ENCODE data around the gene CACNA1G. TPM values are rescaled to one million over a fixed set of nuclear protein-coding genes. Genes with fewer than 3 reads are reported as not detected.

CACNA1G gene
- total and polyA plus RNA-seq, 2 donors (not counting 1 experiment from before 2014, with no cell fraction given): 0.08 to 0.99 TPM

- no peak for DNase-seq (ENCODE audit: low read depth in 2 of 2)
- H4K20me1 ChIP-seq (ENCODE audit: control insufficient read depth, extremely low read depth, insufficient read depth, low read length): no peaks in the 10 kb centered on the region
- no peak overlapping the region for H3K4me3 ChIP-seq (replicated peaks in 1 of 4; ENCODE audit: control extremely low read depth in 1 of 4, insufficient read depth in 1 of 4, low read depth in 3 of 4, low read length in 4 of 4)
- no peak overlapping the region for H3K4me2 ChIP-seq (ENCODE audit: extremely low read depth, insufficient read depth, low read length)
- TF ChIP-seq CTCF (conservative IDR thresholded peaks at IDR 0.05 in 1 of 2, IDR thresholded peaks at IDR 0.05 in 1 of 2; ENCODE audit: low read depth in 1 of 2, low read length in 2 of 2) (no peak), EZH2 (IDR thresholded peaks at IDR 0.05; ENCODE audit: low read length, missing control alignments) (no peak)
- no peak overlapping the region for H3K9ac ChIP-seq (ENCODE audit: insufficient read depth, low read length)
- H3K36me3 ChIP-seq (ENCODE audit: control insufficient read depth, insufficient read depth, low read length): no peaks in the 10 kb centered on the region
- H3K4me1 ChIP-seq (ENCODE audit: control insufficient read depth, extremely low read depth, insufficient read depth, low read length): peaks cover 2% of the 10 kb centered on the region
- H3K9me3 ChIP-seq (ENCODE audit: control insufficient read depth, insufficient read depth, low read depth, low read length): no peaks in the 10 kb centered on the region
- no peak overlapping the region for H2AFZ ChIP-seq (ENCODE audit: low read length)
- H3K79me2 ChIP-seq (ENCODE audit: control insufficient read depth, insufficient read depth, low read length): no peaks in the 10 kb centered on the region
- no peak overlapping the region for H3K27ac ChIP-seq (ENCODE audit: insufficient read depth, low read length)
- H3K27me3 ChIP-seq (ENCODE audit: control insufficient read depth, insufficient read depth, low read length): no peaks in the 10 kb centered on the region
Observed at GRCh38 chr17:50588391-50589049, 28.0 kb downstream of the CACNA1G start.

- Histone ChIP-seq H2AFZ (ENCODE audit: low read length) (no peak overlapping the region), H3K4me3 (replicated peaks in 1 of 4; ENCODE audit: control extremely low read depth in 1 of 4, insufficient read depth in 1 of 4, low read depth in 3 of 4, low read length in 4 of 4) (no peak overlapping the region), H3K36me3 (ENCODE audit: control insufficient read depth, insufficient read depth, low read length) (no peaks in the 10 kb centered on the region), H3K9ac (ENCODE audit: insufficient read depth, low read length) (no peak overlapping the region), H3K4me1 (ENCODE audit: control insufficient read depth, extremely low read depth, insufficient read depth, low read length) (peaks cover 2% of the 10 kb centered on the region), H3K9me3 (ENCODE audit: control insufficient read depth, insufficient read depth, low read depth, low read length) (no peaks in the 10 kb centered on the region), H4K20me1 (ENCODE audit: control insufficient read depth, extremely low read depth, insufficient read depth, low read length) (no peaks in the 10 kb centered on the region), H3K27me3 (ENCODE audit: control insufficient read depth, insufficient read depth, low read length) (no peaks in the 10 kb centered on the region), H3K4me2 (ENCODE audit: extremely low read depth, insufficient read depth, low read length) (no peak overlapping the region), H3K79me2 (ENCODE audit: control insufficient read depth, insufficient read depth, low read length) (no peaks in the 10 kb centered on the region), H3K27ac (ENCODE audit: insufficient read depth, low read length) (no peak overlapping the region)
- peak; percentile 15 to 38 for DNase-seq (ENCODE audit: low read depth in 2 of 2)
- TF ChIP-seq CTCF (conservative IDR thresholded peaks at IDR 0.05 in 1 of 2, IDR thresholded peaks at IDR 0.05 in 1 of 2; ENCODE audit: low read depth in 1 of 2, low read length in 2 of 2) (no peak), EZH2 (IDR thresholded peaks at IDR 0.05; ENCODE audit: low read length, missing control alignments) (no peak)
Observed at GRCh38 chr17:50589095-50589705, 28.7 kb downstream of the CACNA1G start.

GRCh38 chr17:50590946-50591737 lies 30.6 kb downstream of the CACNA1G start:
- DNase-seq (ENCODE audit: low read depth in 2 of 2): no peak
- H3K27me3 ChIP-seq (ENCODE audit: control insufficient read depth, insufficient read depth, low read length): no peaks in the 10 kb centered on the region
- H3K4me3 ChIP-seq (replicated peaks in 1 of 4; ENCODE audit: control extremely low read depth in 1 of 4, insufficient read depth in 1 of 4, low read depth in 3 of 4, low read length in 4 of 4): no peak overlapping the region
- no peak for TF ChIP-seq EZH2 (IDR thresholded peaks at IDR 0.05; ENCODE audit: low read length, missing control alignments)
- no peak for TF ChIP-seq CTCF (conservative IDR thresholded peaks at IDR 0.05 in 1 of 2, IDR thresholded peaks at IDR 0.05 in 1 of 2; ENCODE audit: low read depth in 1 of 2, low read length in 2 of 2)
- H3K4me2 ChIP-seq (ENCODE audit: extremely low read depth, insufficient read depth, low read length): no peak overlapping the region
- H2AFZ ChIP-seq (ENCODE audit: low read length): no peak overlapping the region
- H3K79me2 ChIP-seq (ENCODE audit: control insufficient read depth, insufficient read depth, low read length): no peaks in the 10 kb centered on the region
- H3K27ac ChIP-seq (ENCODE audit: insufficient read depth, low read length): no peak overlapping the region
- no peaks in the 10 kb centered on the region for H3K36me3 ChIP-seq (ENCODE audit: control insufficient read depth, insufficient read depth, low read length)
- no peaks in the 10 kb centered on the region for H4K20me1 ChIP-seq (ENCODE audit: control insufficient read depth, extremely low read depth, insufficient read depth, low read length)
- H3K9me3 ChIP-seq (ENCODE audit: control insufficient read depth, insufficient read depth, low read depth, low read length): no peaks in the 10 kb centered on the region
- H3K9ac ChIP-seq (ENCODE audit: insufficient read depth, low read length): no peak overlapping the region
- peaks cover 2% of the 10 kb centered on the region for H3K4me1 ChIP-seq (ENCODE audit: control insufficient read depth, extremely low read depth, insufficient read depth, low read length)

Data from fibroblast of lung (primary cell).